ENCODE data around the gene RHCE. TPM values are rescaled to one million over a fixed set of nuclear protein-coding genes. Genes with fewer than 3 reads are reported as not detected.

RHCE gene
- total and polyA plus RNA-seq, 2 of the 8 experiments (the other 6 are each of a cell fraction or from before 2014, with no cell fraction given) = 0.23 to 0.50 TPM

GRCh38 chr1:25460020-25460419 is 39.4 kb upstream of the RHCE start (continued):
- TF ChIP-seq CHD7 (IDR thresholded peaks at IDR 0.05; ENCODE audit: insufficient replicate concordance, low read length) (no peak), ATF2 (IDR thresholded peaks at IDR 0.05; ENCODE audit: low read length) (no peak), YY1 (IDR thresholded peaks at IDR 0.05; ENCODE audit: low read depth, low read length) (no peak), CHD2 (IDR thresholded peaks at IDR 0.05; ENCODE audit: low read length) (no peak), TEAD4 (IDR thresholded peaks at IDR 0.05; ENCODE audit: low read depth, low read length) (no peak), PHF8 (conservative IDR thresholded peaks at IDR 0.05; ENCODE audit: low read depth, low read length) (no peak)

Measured in H1 (cell line).